H1 (cell line): ENCODE measurements around the gene RAB11A. TPM values are rescaled to one million over a fixed set of nuclear protein-coding genes. Genes with fewer than 3 reads are reported as not detected.

Source experiments
- CTCF ChIA-PET: fragments of 300-600 bp; sonication (Branson Sonifier 250); formaldehyde crosslinking; loops from one replicate; lab custom pipeline; 2021; ENCODE audit not compliant: partially characterized antibody; lab: Charles Lee
- POLR2A ChIA-PET: fragments of 300-600 bp; sonication (Branson Sonifier 250); formaldehyde crosslinking; loops from one replicate; lab custom pipeline; 2021; ENCODE audit warnings: inconsistent platforms; ENCODE audit not compliant: partially characterized antibody; lab: Charles Lee
- DNase-seq, 2 experiments: peaks; one replicate each; pipeline versions ENCODE4 v3.0.0 to v3.0.0-alpha.2; 2010 to 2022; ENCODE audit warnings: low spot score in 2 of 2, low read depth in 1 of 2, mixed read lengths in 1 of 2
- FAIRE-seq: peaks from 2 replicates; lab custom pipeline; 2011; peaks lifted over from hg19 to GRCh38; lab: Jason Lieb, UNC
- H2AFZ ChIP-seq: 2 replicates; pipeline ENCODE4 v1.8.1; 2012; ENCODE audit warnings: low read length, inconsistent platforms
- H2AK5ac ChIP-seq: 2 replicates; pipeline ENCODE4 v1.6.1; 2013; ENCODE audit warnings: low read depth, low read length
- H2BK120ac ChIP-seq: replicated peaks from 2 replicates; pipeline ENCODE3; 2013; ENCODE audit warnings: low read depth, low read length, inconsistent platforms
- H2BK12ac ChIP-seq: 2 replicates; pipeline ENCODE4 v1.6.1; 2013; ENCODE audit warnings: low read depth, low read length
- H2BK15ac ChIP-seq: 2 replicates; pipeline ENCODE4 v1.6.1; 2013; ENCODE audit warnings: low read length
- H2BK20ac ChIP-seq: 2 replicates; pipeline ENCODE4 v1.6.1; 2013; ENCODE audit warnings: low read length
- H2BK5ac ChIP-seq: 2 replicates; pipeline ENCODE4 v1.6.1; 2013; ENCODE audit warnings: low read depth, low read length
- H3K14ac ChIP-seq: 2 replicates; pipeline ENCODE4 v1.6.1; 2013; ENCODE audit warnings: inconsistent platforms; ENCODE audit not compliant: insufficient read length
- H3K18ac ChIP-seq: 2 replicates; pipeline ENCODE4 v1.6.1; 2013; ENCODE audit warnings: low read length; ENCODE audit errors: extremely low read depth
- H3K23ac ChIP-seq: 2 replicates; pipeline ENCODE4 v1.6.1; 2013; ENCODE audit warnings: inconsistent platforms; ENCODE audit not compliant: insufficient read length
- H3K23me2 ChIP-seq: 2 replicates; pipeline ENCODE4 v1.6.1; 2013; ENCODE audit warnings: low read depth, low read length
- H3K27ac ChIP-seq: 2 replicates; pipeline ENCODE4 v1.6.1; 2011; ENCODE audit warnings: low read depth, low read length, inconsistent platforms
- H3K27me3 ChIP-seq, 4 experiments: replicated peaks in 1 of 4; 1 replicate in 1 of 4; 2 replicates in 3 of 4; pipeline versions ENCODE4 v1.6.1 to v1.8.1; 2011 to 2013; ENCODE audit warnings: low read length in 3 of 4, mild to moderate bottlenecking in 3 of 4, inconsistent platforms in 2 of 4, mixed read lengths in 2 of 4, moderate library complexity in 1 of 4; ENCODE audit not compliant: control insufficient read depth in 3 of 4, insufficient read depth in 3 of 4; ENCODE audit errors: extremely low read depth in 1 of 4
- H3K36me3 ChIP-seq, 4 experiments: 2 replicates each; pipeline versions ENCODE4 v1.6.1 to v1.8.1; 2011 to 2013; ENCODE audit warnings: mild to moderate bottlenecking in 4 of 4, low read length in 3 of 4, moderate library complexity in 2 of 4, control low read depth in 1 of 4, inconsistent platforms in 1 of 4; ENCODE audit not compliant: insufficient read depth in 4 of 4, control insufficient read depth in 2 of 4
- H3K4ac ChIP-seq: replicated peaks from 2 replicates; pipeline ENCODE3; 2013; ENCODE audit warnings: low read length, low read depth, mixed read lengths, inconsistent platforms; ENCODE audit not compliant: insufficient read length
- H3K4me1 ChIP-seq, 4 experiments: replicated peaks in 1 of 4; 1 replicate in 1 of 4; 2 replicates in 3 of 4; pipeline versions ENCODE4 v1.6.1 to v1.8.1; 2011 to 2013; ENCODE audit warnings: low read length in 3 of 4, inconsistent platforms in 2 of 4, mixed read lengths in 1 of 4; ENCODE audit not compliant: insufficient read depth in 4 of 4, control insufficient read depth in 3 of 4
- H3K4me2 ChIP-seq, 2 experiments: 2 replicates each; pipeline versions ENCODE4 v1.6.1 to v1.8.1; 2011 to 2013; ENCODE audit warnings: low read depth in 2 of 2, low read length in 2 of 2, control low read depth in 1 of 2, inconsistent platforms in 1 of 2, mild to moderate bottlenecking in 1 of 2; ENCODE audit not compliant: insufficient read depth in 1 of 2
- H3K4me3 ChIP-seq, 4 experiments: fragments of 200-600, 300-600 bp in 1 of 4; sonication (generic), shearing (Covaris generic), sonication (Bioruptor Twin) in 1 of 4; 2 replicates each; pipeline versions ENCODE4 v1.5.1 to v1.8.1; 2011 to 2016; ENCODE audit warnings: low read length in 4 of 4, low read depth in 3 of 4, control low read depth in 2 of 4, inconsistent platforms in 2 of 4, mild to moderate bottlenecking in 2 of 4, mixed read lengths in 1 of 4, moderate library complexity in 1 of 4; ENCODE audit not compliant: insufficient read depth in 2 of 4; ENCODE audit errors: extremely low read depth in 1 of 4
- H3K56ac ChIP-seq: replicated peaks from 2 replicates; pipeline ENCODE3; 2013; ENCODE audit warnings: low read depth, mild to moderate bottlenecking, mixed read lengths, low read length, inconsistent platforms; ENCODE audit not compliant: insufficient read length
- H3K79me1 ChIP-seq: 2 replicates; pipeline ENCODE4 v1.6.1; 2013; ENCODE audit warnings: low read depth, low read length, control low read depth
- H3K79me2 ChIP-seq, 2 experiments: 2 replicates each; pipeline versions ENCODE4 v1.6.1 to v1.8.1; 2012 to 2013; ENCODE audit warnings: low read length in 2 of 2, mild to moderate bottlenecking in 2 of 2, inconsistent platforms in 1 of 2; ENCODE audit not compliant: insufficient read depth in 2 of 2, control insufficient read depth in 1 of 2
- H3K9ac ChIP-seq, 4 experiments: replicated peaks in 1 of 4; 1 replicate in 1 of 4; 2 replicates in 3 of 4; pipeline versions ENCODE4 v1.6.1 to v1.8.1; 2011 to 2013; ENCODE audit warnings: low read depth in 3 of 4, low read length in 3 of 4, control low read depth in 2 of 4, mild to moderate bottlenecking in 2 of 4, moderate library complexity in 2 of 4, inconsistent platforms in 1 of 4; ENCODE audit errors: extremely low read depth in 1 of 4
- H3K9me3 ChIP-seq, 2 experiments: 2 replicates each; pipeline versions ENCODE4 v1.6.1 to v1.8.1; 2012 to 2013; ENCODE audit warnings: mild to moderate bottlenecking in 2 of 2, moderate library complexity in 2 of 2, control low read depth in 1 of 2, inconsistent platforms in 1 of 2, low read depth in 1 of 2, low read length in 1 of 2, mixed read lengths in 1 of 2; ENCODE audit not compliant: insufficient read depth in 2 of 2
- H4K20me1 ChIP-seq, 2 experiments: replicated peaks in 1 of 2; 2 replicates each; pipeline versions ENCODE3 to v1.8.1; 2011 to 2013; ENCODE audit warnings: inconsistent platforms in 2 of 2, low read length in 2 of 2, mild to moderate bottlenecking in 1 of 2; ENCODE audit not compliant: insufficient read depth in 2 of 2, control insufficient read depth in 1 of 2
- H4K5ac ChIP-seq: 2 replicates; pipeline ENCODE4 v1.6.1; 2013; ENCODE audit warnings: low read length, low read depth, mixed read lengths, inconsistent platforms; ENCODE audit not compliant: insufficient read length
- H4K8ac ChIP-seq: 2 replicates; pipeline ENCODE4 v1.8.0; 2013; ENCODE audit warnings: mild to moderate bottlenecking, moderate library complexity, low read length, inconsistent platforms; ENCODE audit not compliant: insufficient read depth; ENCODE audit errors: extremely low read depth
- H4K91ac ChIP-seq: replicated peaks from 2 replicates; pipeline ENCODE3; 2013; ENCODE audit warnings: low read length, mixed read lengths, inconsistent platforms; ENCODE audit not compliant: insufficient read length
- ATF2 ChIP-seq: IDR thresholded peaks from 2 replicates; pipeline ENCODE4 v1.6.1; 2012; ENCODE audit warnings: low read length, inconsistent platforms
- BCL11A ChIP-seq, 2 experiments: IDR thresholded peaks; one replicate each; pipeline ENCODE4 v1.6.1; 2011; ENCODE audit warnings: low read depth in 2 of 2, low read length in 2 of 2, mild to moderate bottlenecking in 2 of 2
- KDM1A ChIP-seq: fragments of 200-600, 300-600 bp; sonication (generic); IDR thresholded peaks from 2 replicates; pipeline ENCODE4 v1.7.1; 2016; ENCODE audit warnings: mild to moderate bottlenecking, low read length, borderline replicate concordance
- NANOG ChIP-seq: IDR thresholded peaks from 2 replicates; pipeline ENCODE4 v1.6.1; 2011; ENCODE audit warnings: low read length, low read depth, mild to moderate bottlenecking, inconsistent platforms; ENCODE audit not compliant: insufficient read depth, poor library complexity, severe bottlenecking
- POLR2AphosphoS5 ChIP-seq: IDR thresholded peaks from 2 replicates; pipeline ENCODE4 v1.6.1; 2011; ENCODE audit warnings: low read depth, low read length
- TAF7 ChIP-seq: optimal IDR thresholded peaks from 2 replicates; pipeline ENCODE3; 2011; ENCODE audit warnings: low read depth, mild to moderate bottlenecking, inconsistent platforms, low read length, moderate library complexity, borderline replicate concordance
- ZNF274 ChIP-seq: IDR thresholded peaks from 2 replicates; pipeline ENCODE4 v1.7.0; 2012; ENCODE audit warnings: low read length, borderline replicate concordance; ENCODE audit errors: extremely low read depth
- polyA plus RNA-seq, 7 experiments: library from polyadenylated mRNA; depleted of rRNA in 3 of 7; stranded (reverse) in 5 of 7; unstranded in 2 of 7; fragments of >200 nt in 5 of 7; fragments of 200-250 nt in 2 of 7; gene quantifications; 1 replicate in 5 of 7; 2 replicates in 1 of 7; 4 replicates in 1 of 7; pipeline versions ENCODE4 v1.2.1 to v1.2.3, GENCODE V29; 2011 to 2013; ENCODE audit warnings: missing spikeins in 2 of 7, mixed read lengths in 2 of 7
- total RNA-seq: library from RNA; stranded (reverse); fragmentation: NEBNext Ultra II Directional; extraction: Animal tissue kit (Norgen Biotek cat#: 25700); gene quantifications from 2 replicates; pipeline ENCODE4 v1.2.1, GENCODE V29; 2021

The RAB11A gene
- total and polyA plus RNA-seq, 2 of the 8 experiments (the other 6 are each of a cell fraction or from before 2014, with no cell fraction given): 211 to 254 TPM

GRCh38 chr15:65847989-65848388, 21.3 kb upstream of the RAB11A start:
- H4K8ac ChIP-seq: no peak overlapping the region
- H4K91ac ChIP-seq: no peak overlapping the region
- H3K4ac ChIP-seq: no peak overlapping the region
- CTCF ChIA-PET: interaction anchor here (0.6 to 3.0 kb wide), 9 partner anchors 9 to 444 kb away, joined by 3 to 20 read pairs (median 4); no protein-coding TSS in a partner anchor
- no peak overlapping the region for H3K4me3 ChIP-seq
- no peaks in the 10 kb centered on the region for H3K79me1 ChIP-seq
- H3K23me2 ChIP-seq: no peaks in the 10 kb centered on the region
- no peaks in the 10 kb centered on the region for H3K9me3 ChIP-seq
- H2AK5ac ChIP-seq: no peak overlapping the region
- H3K18ac ChIP-seq: no peak overlapping the region
- no peak overlapping the region for H3K4me2 ChIP-seq
- no peak overlapping the region for H2BK15ac ChIP-seq
- no peak overlapping the region for H4K5ac ChIP-seq
- no peaks in the 10 kb centered on the region for H3K79me2 ChIP-seq
- no peak overlapping the region for H2AFZ ChIP-seq
- DNase-seq: no peak
- no peaks in the 10 kb centered on the region for H3K4me1 ChIP-seq
- no peak for TF ChIP-seq NANOG
- no peak for TF ChIP-seq BCL11A (IDR thresholded peaks at IDR 0.05; ENCODE audit: low read depth in 2 of 2, low read length in 2 of 2)
- no peak for TF ChIP-seq ZNF274
- TF ChIP-seq KDM1A: no peak
- TF ChIP-seq TAF7: no peak
- no peak for TF ChIP-seq ATF2
- no peak for TF ChIP-seq POLR2AphosphoS5
- H3K36me3 ChIP-seq: no peaks in the 10 kb centered on the region
- H4K20me1 ChIP-seq: no peaks in the 10 kb centered on the region
- H3K23ac ChIP-seq: no peak overlapping the region
- H3K27ac ChIP-seq: no peak overlapping the region
- H3K27me3 ChIP-seq: no peaks in the 10 kb centered on the region
- H3K9ac ChIP-seq: no peak overlapping the region
- FAIRE-seq: no peak
- H3K56ac ChIP-seq: no peak overlapping the region
- H3K14ac ChIP-seq: no peak overlapping the region
- H2BK20ac ChIP-seq: no peak overlapping the region
- no peak overlapping the region for H2BK5ac ChIP-seq
- H2BK12ac ChIP-seq: no peak overlapping the region
- POLR2A ChIA-PET: no interaction called here
- H2BK120ac ChIP-seq: no peak overlapping the region
